Activated naive CD4-positive, alpha-beta T cell treated with anti-CD3 and anti-CD28 coated beads, Interleukin-2, amount 50 U/mL, for 16 hours (primary cell): ENCODE data around the gene NR2F2.

Experiments
- DNase-seq: peaks from one replicate; pipeline ENCODE4 v3.0.0-alpha.2; 2020

The NR2F2 gene

DNA sequence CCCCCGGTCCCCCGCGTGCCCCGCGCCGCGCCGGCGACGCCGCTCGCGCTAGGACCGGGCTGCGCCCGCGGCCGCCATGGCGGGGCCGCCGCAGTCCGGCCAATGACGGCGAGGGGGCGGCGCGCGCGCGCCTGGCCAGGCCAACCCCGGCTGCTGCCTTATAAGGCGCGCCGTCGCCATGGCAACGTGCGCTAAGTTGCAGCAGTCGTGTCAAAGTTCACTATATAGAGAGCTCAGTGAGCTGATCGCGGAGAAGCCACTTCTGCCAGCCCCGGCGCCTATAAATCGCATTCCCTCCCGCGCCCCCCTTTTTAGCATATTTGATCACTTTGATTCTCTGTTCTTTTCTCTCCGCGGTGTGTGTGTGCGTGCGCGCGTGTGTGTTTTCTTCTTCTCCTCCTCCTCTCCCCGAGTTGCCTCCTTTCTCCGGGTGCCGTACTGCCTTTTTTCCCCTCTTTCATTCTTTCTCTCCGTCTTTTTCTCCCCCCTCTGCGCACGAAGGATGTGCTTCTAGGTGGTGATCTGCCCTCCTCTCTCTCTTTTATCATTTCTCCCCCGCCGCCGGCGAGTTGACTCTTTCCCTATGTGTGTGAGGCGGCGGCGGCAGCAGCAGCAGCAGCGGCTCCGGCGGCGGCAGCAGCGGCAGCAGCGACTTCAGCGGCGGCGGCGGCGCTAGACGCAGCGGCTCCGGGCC is at the start of gene NR2F2:
TSS of gene NR2F2 (plus strand) at position 251 of the 694 bp plus-strand sequence. CDS start 1,406 bp downstream, outside the sequence.
- no peak for DNase-seq

DNA sequence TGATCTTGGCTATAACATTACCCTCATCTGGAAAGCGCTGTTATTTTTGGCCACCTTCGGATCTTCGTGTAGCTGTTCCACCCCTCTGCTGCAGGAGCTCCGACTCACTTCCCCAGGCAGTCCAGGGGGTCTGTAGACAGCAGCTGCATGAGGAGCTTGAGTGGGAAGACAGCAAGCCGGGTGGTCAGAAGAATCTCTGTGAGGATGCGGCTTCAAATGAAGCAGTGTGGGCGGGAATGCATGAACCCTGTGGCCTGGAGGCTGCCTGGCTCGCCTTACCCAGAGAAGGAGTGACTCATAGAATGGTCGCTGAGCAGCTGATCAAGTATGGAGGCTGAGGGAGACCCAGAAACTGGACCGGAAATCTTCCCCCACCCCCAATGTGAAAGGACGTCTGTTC is 45.2 kb upstream of the NR2F2 start:
- DNase-seq: no peak

DNA sequence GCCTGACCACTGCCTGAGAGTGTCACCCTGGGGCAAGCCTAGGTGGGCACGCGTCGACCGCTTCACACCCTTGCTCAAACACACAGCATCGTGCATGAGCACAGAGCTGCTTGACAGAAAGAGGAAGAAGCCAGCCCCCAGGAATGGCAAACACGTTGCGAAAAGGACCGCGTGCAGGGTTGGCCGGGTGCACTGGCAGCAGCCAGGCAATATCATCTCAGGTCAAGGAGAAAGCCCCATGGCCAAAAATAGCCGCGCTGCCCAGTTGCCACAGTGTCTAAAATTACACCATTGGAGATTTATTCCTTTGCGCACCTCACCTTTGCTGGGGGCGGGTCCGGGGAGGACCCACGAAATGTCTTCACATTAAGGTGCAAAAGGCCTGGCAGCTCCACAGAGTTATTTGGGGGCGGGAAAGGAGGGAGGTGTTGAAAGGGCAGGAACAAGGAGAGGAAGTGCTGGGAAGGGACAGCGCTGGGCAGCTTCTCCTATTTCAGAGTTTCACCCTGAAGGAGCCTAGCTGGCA is 44.7 kb upstream of the NR2F2 start:
- no peak for DNase-seq

DNA sequence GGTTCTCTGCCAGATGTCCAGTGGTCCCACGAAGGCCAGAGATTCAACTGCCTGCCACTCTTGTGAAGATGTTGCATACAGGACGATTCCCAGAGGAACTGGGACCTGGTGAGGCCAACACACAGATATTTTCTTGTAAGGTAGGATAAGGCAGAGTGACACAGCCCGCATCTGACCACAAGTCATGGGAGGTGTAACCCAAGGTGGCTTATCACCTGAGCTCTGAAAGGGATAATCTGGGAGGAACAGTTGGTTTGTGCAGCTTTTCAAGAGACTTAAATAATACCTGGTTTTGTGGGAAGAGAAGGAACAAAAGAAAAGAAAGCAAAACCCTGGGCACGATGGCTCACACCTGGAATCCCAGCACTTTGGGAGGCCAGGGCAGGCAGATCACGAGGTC is 39.8 kb upstream of the NR2F2 start:
- DNase-seq: no peak

DNA sequence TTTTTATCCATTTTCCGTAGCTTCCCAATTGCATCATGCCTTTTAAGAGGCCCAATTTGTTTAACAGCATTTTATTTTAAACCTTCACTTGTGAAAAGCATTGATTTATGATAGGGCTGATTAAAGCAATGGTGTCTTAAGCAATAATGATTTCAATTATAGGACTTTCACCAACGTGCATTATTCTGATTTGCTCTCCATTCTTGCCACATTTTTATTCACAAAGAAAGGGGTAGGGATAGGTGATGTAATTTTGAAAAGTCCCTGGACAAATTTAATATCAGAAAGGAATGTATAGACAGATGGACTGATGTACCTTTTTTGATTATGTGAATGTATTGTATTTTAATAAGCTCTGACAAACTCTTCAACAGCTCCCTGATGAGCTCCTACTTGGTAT is 37.9 kb upstream of the NR2F2 start:
- no peak for DNase-seq

DNA sequence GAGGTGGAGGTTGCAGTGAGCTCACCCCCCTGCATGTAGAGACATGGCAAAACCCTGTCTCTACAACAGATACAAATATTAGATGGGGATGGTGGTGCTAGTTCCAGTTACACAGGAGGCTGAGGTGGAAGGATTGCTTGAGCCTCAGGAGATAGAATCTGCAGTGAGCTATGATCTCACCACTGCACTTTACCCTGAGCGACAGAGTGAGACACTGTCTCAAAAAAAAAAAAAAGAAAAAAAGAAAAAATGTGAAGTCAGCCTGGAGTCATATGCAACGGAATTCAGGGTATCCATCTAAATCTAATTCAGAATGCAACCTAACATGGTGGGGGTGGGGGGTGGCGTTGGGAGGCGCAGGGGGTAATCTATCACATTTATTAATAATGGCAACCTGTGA is 37.1 kb upstream of the NR2F2 start:
- no peak for DNase-seq

DNA sequence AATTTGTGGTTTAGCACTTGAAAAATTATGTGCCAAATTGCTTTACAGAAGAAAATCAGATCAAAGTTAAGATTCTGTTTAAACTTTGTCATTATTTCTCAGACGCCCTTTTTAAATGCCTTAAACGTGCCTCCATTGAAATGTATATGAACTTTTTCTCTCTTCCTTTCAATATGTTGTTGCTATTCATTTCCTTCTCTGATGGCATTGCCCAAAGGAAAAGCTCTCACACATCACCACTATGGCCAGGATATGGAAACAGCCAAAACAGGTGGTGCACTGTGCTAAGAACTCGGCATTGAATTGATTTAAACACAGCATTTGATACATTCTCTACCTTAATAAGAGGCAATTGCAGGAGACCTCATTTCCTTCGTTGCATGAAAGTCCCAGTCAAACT is 35.7 kb upstream of the NR2F2 start:
- no peak for DNase-seq

DNA sequence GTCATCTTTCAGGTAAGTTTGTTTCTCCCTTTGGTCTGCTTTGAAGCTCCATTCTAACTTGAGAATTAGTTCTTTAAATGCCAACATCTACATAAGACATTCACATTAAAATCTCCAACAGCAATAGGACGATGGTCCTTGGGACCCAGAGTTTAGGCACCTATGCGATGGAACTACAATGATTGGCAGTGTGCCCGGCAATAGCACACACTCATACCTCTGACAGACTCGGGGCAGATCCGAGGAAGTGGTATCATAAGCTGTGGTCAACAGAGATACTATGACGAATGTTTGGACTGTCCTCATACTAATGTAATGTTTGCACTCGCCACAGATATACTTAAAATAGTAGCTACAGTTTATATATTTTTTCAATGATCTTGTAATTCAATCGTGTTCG is 34.2 kb upstream of the NR2F2 start:
- DNase-seq: no peak

DNA sequence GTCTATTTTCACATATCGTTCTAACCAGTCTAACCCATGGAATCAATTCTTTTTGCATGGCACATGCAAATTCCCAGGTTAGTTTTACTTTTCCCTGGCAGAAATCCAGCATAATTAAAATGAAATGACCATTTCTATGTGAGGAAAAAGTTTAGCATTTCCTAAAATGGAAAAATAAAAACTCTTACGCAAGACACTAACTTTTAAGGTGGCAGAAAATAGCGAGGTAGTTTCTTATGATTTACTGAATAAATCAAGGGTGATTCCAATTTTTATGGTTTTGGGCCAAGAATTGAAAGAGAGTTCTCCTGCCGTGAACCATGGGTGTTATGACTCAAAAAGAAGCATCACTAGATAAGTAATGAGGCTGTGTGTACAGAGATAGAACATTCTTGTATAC is 32.7 kb upstream of the NR2F2 start:
- DNase-seq: no peak

DNA sequence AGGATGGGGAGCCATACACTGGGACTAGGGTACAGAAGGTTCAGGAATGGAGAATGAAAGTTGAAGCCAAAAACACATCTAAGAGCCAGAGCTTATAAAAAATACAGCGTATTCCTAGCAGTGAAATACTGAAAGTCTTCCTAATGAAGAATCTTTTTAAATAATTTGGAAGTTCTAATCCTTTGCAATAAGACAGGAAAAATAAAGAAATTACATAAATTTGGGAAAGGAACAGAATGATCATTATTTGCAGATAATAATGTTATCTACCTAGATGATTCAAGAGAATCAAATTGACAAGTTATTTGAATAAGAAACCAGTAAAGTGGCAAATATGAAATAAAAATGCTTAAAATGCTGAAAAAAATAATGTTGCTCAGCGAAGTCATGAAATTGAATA is 32.3 kb upstream of the NR2F2 start:
- no peak for DNase-seq

DNA sequence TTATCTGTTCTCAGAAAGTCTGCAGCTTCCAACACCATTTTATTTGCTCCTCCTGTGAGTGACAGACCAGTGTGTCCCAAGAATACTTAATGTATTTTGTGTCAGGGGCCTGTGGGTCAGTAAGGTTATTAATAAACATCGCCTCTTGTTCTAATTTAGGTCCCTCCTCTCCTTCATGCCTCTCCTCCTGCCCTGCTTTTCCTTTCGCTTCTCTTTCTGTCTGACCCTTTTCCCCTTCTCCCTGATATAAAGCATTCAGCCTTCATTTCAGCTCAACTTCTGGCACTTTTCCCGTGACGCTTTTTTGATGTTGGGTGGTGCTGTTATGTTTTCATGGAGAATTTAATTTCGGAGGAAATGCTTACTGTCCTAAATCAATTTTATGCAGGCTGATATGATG is 29.7 kb upstream of the NR2F2 start:
- no peak for DNase-seq

DNA sequence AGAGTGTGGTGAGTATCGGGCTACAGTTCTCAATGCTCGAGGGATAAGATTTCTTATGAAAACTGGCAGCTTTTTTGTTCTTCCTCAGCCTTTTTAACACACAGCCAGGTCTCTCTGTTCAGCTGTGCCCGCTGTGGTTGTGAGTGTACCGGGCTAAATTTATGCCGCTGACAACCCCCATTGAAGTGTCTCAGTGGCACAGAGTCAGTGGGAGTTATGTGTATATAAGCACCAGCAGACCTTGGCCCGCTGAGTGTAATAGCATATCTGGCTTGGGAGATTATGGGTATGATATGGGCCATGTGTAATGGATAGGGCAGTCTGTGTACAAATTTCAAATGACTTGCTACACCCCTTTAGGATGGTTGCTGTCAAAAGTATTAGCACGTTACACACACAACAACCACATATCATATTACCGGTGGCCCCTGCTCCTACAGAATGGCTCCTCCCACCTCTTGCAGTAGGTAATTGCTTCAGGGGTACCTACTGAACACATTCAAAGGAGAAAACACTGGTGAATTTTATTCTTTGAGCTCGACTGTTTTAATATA is 26.9 kb upstream of the NR2F2 start:
- no peak for DNase-seq

DNA sequence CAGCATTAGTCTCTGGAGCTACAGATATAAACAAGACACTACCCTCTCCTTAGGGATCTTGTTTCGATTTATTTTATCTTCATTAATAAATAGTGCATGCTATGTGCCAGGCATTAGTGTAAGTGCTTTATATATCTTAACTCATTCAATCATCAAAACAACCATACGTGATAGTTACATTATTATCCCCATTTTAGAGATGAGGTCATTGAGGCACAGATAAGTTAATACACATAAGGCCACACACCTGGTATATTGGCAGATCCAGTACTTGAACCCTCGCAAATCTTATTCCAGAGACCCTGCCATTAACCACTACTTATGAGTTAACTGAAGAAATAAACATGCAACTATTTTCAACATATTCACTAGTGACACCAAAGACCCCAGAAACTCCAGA is 25.7 kb upstream of the NR2F2 start:
- no peak for DNase-seq

DNA sequence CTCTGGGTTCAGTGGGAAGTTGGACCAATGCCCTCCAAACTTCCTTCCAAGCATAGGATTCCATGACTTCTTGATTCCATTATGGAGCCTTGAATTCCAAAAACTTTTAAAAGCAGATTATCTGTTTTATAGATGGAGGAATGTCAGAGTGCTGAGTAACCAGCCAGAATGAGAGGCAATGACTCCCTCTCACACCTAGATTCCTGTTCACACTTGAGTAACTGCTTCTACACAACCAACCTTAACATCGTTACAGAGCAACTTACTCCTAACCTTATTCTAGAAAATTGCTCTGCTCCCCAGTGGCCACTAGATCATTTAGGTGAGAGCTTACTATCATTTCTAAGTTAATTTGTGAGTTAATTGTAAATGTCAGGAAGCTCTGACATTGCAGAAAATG is 24.2 kb upstream of the NR2F2 start:
- DNase-seq: no peak

DNA sequence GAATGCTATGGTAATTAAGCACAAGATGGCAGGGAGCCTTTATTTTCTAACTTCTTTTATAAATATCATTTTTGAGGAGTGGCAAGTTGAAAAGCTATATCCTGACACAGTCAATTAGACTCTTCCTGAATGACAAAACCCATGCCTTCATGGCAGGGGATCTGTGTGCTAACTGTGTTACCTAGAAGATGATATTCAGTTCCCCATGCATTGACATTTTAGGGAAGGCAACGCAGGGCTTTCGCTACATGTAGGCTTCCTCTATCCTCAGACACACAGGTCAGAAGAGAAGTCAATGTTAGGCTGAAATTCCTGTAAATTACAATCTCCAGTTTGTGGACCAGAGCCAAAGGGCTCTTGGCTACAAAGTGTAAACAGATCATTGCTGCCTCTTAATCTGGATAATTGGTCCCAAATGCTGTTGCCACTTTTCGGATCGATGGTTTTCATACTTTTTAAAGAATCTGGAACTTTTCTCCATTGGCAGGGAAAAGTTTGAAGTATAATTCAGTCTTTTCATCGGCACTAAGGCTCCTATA is 22.6 kb upstream of the NR2F2 start:
- DNase-seq: no peak

DNA sequence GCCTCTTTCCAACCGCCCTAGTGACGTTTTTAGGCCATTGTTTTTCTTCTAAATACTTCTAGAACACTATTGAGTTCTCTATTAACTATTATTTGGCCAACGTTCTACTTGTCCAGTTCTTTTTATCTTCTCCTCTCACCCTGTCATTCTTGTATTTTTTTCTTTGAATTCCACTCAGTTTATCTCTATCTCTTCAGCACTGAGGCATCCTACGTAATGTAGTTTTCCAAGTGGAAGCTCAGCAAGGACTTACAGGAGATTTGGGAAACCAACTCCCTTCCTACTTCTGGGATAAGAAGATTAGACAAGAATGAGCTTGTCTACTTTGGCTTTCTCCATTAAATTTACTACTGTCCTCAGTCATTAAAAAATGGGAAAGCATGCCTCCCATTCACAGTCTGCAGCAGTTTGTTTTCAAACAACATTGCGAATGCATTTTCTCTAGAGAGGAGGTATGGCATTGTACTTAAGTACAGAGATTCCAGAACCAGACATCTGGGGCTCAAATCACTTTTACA is 21.3 kb upstream of the NR2F2 start:
- DNase-seq: no peak

DNA sequence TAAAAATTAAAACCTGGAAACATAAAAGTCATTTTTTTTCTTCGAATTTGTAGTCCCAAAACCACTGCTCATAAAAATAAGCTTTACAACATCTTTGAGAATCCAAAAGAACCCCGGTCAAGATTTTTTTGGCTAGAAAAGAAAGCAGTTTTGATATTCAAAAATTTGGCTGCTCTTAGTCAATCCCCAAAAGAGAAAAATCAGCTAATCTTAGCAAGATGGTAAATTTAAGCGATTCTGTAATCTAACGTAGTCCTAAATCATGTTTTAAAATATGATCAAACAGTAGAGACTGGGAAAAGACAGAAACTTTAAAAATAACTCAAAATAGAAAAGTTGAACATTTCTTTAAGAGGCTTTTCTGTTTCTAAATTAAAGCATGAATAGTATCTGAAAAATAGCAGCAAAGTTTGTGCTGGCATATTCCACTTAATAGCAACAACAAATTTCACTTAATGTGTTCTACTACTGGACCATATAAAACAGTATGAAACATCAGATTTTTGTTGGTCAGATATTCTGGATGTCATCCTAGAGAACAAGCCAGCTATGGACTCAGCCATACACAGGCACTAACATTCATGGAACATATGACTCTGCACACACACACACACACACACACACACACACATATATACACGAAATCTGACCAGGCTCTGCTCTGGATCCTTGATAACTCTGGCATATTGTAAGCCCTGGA is 19.1 kb upstream of the NR2F2 start:
- no peak for DNase-seq

DNA sequence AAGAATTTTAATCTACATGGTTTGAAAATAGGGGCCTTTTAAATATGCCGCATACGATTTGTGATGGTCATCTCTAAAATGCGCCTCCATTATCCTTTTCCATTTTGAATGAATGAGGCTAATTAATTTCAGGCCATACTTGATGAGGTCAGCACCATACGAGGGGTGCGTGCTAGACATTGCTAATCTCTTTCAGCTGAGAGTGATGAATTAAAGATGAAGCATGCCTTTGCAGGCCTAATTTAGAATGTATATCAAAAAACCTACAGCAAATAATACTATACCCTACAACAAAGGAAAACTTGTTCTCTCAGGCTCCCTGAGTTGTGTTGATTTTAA is 18.6 kb upstream of the NR2F2 start:
- DNase-seq: no peak

DNA sequence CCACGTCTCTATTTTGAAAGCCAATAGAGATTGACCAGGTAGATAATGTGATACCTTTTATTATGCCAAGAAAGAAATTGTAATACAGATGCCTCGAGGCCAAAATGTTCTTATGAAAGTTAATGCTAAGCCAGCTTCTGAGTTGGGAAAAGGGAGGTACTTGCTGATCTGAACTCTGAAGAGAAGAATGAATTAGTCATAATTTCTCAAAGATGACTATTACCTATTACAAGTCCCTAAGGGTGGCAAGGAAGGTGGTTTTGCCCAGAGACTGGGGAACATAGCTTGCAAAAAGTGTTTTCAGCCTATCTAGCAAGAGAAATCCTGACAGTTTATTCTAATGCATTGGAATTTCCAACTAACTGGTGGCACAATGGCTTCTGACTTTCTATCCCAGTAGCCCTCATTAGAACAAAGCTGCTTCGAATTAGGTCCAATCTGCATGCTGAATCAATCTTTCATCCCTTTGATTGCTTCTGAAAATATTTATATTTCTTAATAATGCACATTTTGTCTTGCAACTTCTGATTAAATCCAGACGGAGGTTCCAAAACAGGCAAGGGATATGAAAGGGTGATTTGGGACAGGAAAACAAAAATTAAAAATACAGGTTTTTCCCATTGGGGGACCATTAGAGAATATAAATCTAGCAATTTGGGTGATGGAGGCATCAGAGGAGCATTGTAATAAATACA is 17.7 kb upstream of the NR2F2 start:
- DNase-seq: no peak

DNA sequence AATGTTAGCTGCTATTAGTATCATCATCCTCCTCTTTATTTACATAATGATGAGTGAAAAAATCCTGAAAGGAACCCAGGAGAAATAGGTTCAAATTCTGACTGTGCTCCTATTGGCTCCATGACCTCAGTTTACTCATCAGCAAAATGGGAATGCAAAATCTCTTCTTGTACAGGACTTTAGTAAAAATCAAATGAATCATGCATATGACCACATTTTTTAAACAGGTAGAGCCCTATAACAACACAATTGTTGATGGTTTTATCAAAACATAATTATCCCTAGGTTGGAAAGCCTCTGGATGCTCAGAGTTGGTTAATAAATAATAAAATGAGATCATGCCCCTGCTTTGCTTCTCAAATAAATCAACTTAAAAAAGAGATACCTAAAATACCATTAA is 16.0 kb upstream of the NR2F2 start:
- no peak for DNase-seq

DNA sequence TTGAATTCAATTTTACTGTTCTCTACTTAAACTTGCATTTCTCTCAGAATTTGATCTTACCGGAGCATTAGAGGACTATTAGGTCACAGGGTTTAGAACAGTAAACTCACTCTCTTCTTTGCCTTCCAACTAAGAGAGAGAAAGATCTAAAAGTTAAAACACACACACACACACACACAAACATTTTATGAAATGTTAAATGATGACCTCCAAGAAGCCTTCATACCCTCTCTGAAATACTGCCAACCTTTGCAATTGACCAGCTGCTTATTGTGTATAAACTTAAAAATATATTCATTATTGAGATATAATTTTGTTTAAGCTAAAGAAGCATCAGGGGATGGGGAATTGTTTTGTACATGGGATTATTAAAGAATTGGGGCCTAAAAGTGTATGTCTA is 15.5 kb upstream of the NR2F2 start:
- no peak for DNase-seq

DNA sequence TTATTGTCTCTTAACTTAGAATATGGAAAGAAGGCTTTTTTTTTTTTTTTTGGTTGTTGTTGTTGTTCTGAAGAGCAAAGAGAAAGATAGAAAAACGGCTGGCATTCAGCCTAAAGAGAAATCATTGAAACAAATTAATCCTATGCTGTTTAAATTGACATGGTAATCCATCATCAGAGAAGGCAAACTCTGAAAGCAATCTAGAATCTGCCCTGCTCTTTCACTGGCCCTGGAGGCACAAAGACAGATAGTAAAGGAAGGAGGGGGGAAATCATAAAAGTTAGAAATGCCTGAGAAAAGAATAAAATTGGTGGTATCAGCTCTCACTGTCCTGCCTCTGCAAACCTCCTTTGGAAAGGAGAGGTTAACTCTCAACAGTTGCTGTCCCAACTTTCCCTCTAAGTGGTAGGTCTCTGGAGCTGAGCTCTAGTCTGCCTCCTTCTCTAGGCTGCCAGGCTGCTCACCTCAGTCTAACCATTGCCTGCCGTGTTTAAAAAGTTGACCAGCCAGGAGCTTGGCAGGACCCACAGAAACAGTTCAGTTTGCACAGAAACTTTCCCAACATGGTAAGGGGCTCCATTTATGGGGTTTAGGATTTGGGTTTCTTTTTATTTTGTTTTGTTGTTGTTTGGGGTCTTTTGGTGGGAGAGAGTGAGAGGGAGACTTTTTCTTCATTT is 13.4 kb upstream of the NR2F2 start:
- no peak for DNase-seq

DNA sequence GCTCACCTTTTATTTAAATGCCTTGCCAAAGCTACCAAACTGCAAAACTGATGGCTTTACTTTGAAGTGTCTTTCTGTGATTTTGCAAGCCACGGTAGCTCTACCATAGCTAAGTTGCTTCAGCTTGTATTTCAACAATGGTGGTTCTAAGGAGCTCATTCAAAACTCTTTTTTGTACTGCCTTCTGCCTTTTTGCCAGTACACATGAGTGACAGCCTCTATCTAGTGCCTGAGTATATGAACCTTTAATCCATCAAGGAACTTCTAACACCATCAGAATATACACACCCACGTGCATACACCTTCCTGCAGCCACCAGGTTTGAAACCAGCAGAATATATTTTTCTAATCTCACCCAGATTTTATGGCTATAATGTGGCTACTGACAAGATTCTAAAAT is 10.4 kb upstream of the NR2F2 start:
- no peak for DNase-seq
